MM.1S (cell line): ENCODE measurements around the gene FCER1G.
A peak's percentile ranks its signal among the peaks of the same experiment; 100 is the strongest.

ENCODE experiments used
- DNase-seq: peaks from one replicate; pipeline ENCODE4 v3.0.0-alpha.2; 2015
- H2AFZ ChIP-seq: fragments of 300-600 bp; sonication (generic); 2 replicates; pipeline ENCODE4 v1.6.0; 2016; ENCODE audit warnings: antibody characterized with exemption, low read length
- H3F3A ChIP-seq: fragments of 300-600 bp; sonication (generic); 2 replicates; pipeline ENCODE4 v1.6.1; 2016; ENCODE audit warnings: mild to moderate bottlenecking, antibody characterized with exemption, low read length, moderate library complexity, mixed read lengths; ENCODE audit not compliant: insufficient read depth
- H3K27ac ChIP-seq: fragments of 300-600 bp; sonication (generic); 2 replicates; pipeline ENCODE4 v1.5.1; 2016; ENCODE audit warnings: mild to moderate bottlenecking, low read length
- H3K27me3 ChIP-seq: fragments of 300-600 bp; sonication (generic); replicated peaks from 2 replicates; pipeline ENCODE4 v1.6.0; 2016; ENCODE audit warnings: low read length; ENCODE audit not compliant: insufficient read depth
- H3K36me3 ChIP-seq: fragments of 300-600 bp; sonication (generic); replicated peaks from 2 replicates; pipeline ENCODE4 v1.6.1; 2016; ENCODE audit warnings: mild to moderate bottlenecking, low read length, mixed read lengths; ENCODE audit not compliant: insufficient read depth
- H3K4me1 ChIP-seq: fragments of 300-600 bp; sonication (generic); 2 replicates; pipeline ENCODE4 v1.6.1; 2016; ENCODE audit warnings: low read length, mixed read lengths
- H3K4me2 ChIP-seq: fragments of 300-600 bp; sonication (generic); 2 replicates; pipeline ENCODE4 v1.6.0; 2016; ENCODE audit warnings: low read depth, low read length
- H3K4me3 ChIP-seq: fragments of 300-600 bp; sonication (generic); 2 replicates; pipeline ENCODE4 v1.5.1; 2016; ENCODE audit warnings: low read length, mixed read lengths
- H3K79me2 ChIP-seq: fragments of 300-600 bp; sonication (generic); 2 replicates; pipeline ENCODE4 v1.6.1; 2016; ENCODE audit warnings: mixed run types, low read length, mixed read lengths
- H3K9ac ChIP-seq: fragments of 300-600 bp; sonication (generic); 2 replicates; pipeline ENCODE4 v1.6.1; 2016; ENCODE audit warnings: low read length, mixed read lengths
- H3K9me2 ChIP-seq: fragments of 300-600 bp; sonication (generic); replicated peaks from 2 replicates; pipeline ENCODE4 v1.6.1; 2016; ENCODE audit warnings: mild to moderate bottlenecking, low read length, mixed read lengths; ENCODE audit not compliant: insufficient read depth
- H3K9me3 ChIP-seq: fragments of 300-600 bp; sonication (generic); replicated peaks from 2 replicates; pipeline ENCODE4 v1.6.1; 2016; ENCODE audit warnings: mild to moderate bottlenecking, low read length, mixed read lengths; ENCODE audit not compliant: insufficient read depth
- H4K20me1 ChIP-seq: fragments of 300-600 bp; sonication (generic); 2 replicates; pipeline ENCODE4 v1.6.1; 2016; ENCODE audit warnings: mild to moderate bottlenecking, low read length, moderate library complexity, mixed read lengths; ENCODE audit not compliant: insufficient read depth
- EZH2 ChIP-seq: fragments of 300-600 bp; sonication (generic); optimal IDR thresholded peaks from 2 replicates; pipeline ENCODE3; 2017; ENCODE audit warnings: low read depth, mild to moderate bottlenecking, antibody characterized with exemption, low read length, mixed read lengths
- EZH2phosphoT487 ChIP-seq: fragments of 300-600 bp; sonication (generic); IDR thresholded peaks from 2 replicates; pipeline ENCODE4 v1.6.1; 2018; ENCODE audit warnings: antibody characterized with exemption, low read length
- TF ChIP-seq, protein P1 (sequence below): fragments of 300-600 bp; sonication (generic); IDR thresholded peaks from 2 replicates; pipeline ENCODE4 v1.5.1; 2016; ENCODE audit warnings: antibody characterized with exemption, low read length, mixed read lengths

The FCER1G gene

DNA sequence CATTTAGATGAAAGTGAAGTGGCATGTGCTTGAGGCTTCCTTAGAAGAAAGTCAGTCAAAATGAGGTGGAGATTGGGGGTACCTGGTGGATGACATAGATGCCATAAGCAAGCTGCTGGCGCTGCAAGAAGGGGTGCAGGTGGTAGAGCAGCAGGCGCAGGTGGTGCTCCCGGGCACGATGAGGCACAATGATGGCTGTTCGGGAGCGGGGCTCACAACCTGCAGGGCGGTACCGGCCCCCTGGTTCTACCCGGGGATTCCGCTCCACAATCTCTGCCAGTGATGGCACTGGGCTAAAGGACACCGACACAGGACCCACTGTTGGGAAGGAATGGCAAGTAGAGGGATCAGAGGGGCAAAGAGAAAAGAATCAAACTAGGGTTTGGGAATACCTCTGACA, 40.2 kb upstream of the FCER1G start:
- Histone ChIP-seq H3K9ac (peak overlapping the region; percentile 87; the same call in 1 of the 2 replicates), H4K20me1 (0 out of 2 replicates have a peak, but pooled peaks cover 6% of the 10 kb centered on the region), H3K27ac (peak overlapping the region; percentile 91; the same call in 1 of the 2 replicates), H3K4me3 (peak overlapping the region; percentile 88), H3K4me1 (peaks cover 39% of the 10 kb centered on the region), H3F3A (peaks cover 48% of the 10 kb centered on the region), H3K36me3 (peaks cover 43% of the 10 kb centered on the region), H3K9me2 (no peaks in the 10 kb centered on the region), H3K79me2 (peaks cover 62% of the 10 kb centered on the region), H2AFZ (no peak overlapping the region), H3K27me3 (no peaks in the 10 kb centered on the region), H3K9me3 (no peaks in the 10 kb centered on the region), H3K4me2 (peak overlapping the region; percentile 97)
- TF ChIP-seq, protein P1, sequence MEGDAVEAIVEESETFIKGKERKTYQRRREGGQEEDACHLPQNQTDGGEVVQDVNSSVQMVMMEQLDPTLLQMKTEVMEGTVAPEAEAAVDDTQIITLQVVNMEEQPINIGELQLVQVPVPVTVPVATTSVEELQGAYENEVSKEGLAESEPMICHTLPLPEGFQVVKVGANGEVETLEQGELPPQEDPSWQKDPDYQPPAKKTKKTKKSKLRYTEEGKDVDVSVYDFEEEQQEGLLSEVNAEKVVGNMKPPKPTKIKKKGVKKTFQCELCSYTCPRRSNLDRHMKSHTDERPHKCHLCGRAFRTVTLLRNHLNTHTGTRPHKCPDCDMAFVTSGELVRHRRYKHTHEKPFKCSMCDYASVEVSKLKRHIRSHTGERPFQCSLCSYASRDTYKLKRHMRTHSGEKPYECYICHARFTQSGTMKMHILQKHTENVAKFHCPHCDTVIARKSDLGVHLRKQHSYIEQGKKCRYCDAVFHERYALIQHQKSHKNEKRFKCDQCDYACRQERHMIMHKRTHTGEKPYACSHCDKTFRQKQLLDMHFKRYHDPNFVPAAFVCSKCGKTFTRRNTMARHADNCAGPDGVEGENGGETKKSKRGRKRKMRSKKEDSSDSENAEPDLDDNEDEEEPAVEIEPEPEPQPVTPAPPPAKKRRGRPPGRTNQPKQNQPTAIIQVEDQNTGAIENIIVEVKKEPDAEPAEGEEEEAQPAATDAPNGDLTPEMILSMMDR: no peak
- TF ChIP-seq EZH2phosphoT487 (no peak), EZH2 (no peak)
- DNase-seq: no peak

DNA sequence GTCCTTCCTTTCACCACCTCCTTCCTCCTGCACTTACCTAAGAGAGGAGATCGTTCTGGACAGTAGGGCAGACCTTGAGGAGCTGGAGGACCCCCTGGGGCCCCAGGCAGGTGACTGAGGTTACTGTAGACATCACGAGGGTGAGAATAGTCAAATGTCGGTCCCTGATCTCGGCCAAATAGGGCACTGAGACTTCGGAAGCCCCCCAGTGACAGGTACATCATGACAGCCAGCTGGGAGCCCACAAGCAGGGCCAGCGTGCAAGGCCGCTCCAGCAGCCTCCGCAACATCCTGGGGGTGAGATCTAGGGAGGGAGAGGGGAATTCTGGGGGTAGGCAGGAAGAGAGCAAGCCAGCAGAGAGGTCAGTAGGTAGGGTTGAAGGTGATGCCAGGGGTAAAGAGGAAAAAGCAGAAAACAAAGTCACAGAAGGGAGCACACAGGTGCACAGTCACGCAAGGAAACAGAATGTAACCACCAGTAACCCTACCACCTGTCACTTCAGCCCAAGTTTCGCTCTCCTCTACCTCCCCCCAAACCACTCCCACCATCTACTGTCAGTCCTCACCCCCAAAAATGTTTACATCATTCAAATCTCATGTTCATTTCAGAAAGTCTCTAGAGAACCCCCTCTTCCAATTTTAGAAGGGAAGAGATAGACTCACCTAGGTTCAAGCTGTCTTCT, 39.2 kb upstream of the FCER1G start:
- peak overlapping the region; percentile 91 for H3K27ac ChIP-seq
- H4K20me1 ChIP-seq: 0 out of 2 replicates have a peak, but pooled peaks cover 6% of the 10 kb centered on the region
- no peaks in the 10 kb centered on the region for H3K9me2 ChIP-seq
- H3F3A ChIP-seq: peaks cover 42% of the 10 kb centered on the region
- TF ChIP-seq EZH2: no peak
- TF ChIP-seq, protein P1: no peak
- no peak for TF ChIP-seq EZH2phosphoT487
- peak overlapping the region; percentile 88 for H3K4me3 ChIP-seq
- H3K27me3 ChIP-seq: no peaks in the 10 kb centered on the region
- no peaks in the 10 kb centered on the region for H3K9me3 ChIP-seq
- peak; percentile 93 for DNase-seq
- no peak overlapping the region for H2AFZ ChIP-seq
- peaks cover 44% of the 10 kb centered on the region for H3K4me1 ChIP-seq
- H3K9ac ChIP-seq: peak overlapping the region; percentile 87
- peak overlapping the region; percentile 97 for H3K4me2 ChIP-seq
- peaks cover 62% of the 10 kb centered on the region for H3K79me2 ChIP-seq
- peaks cover 38% of the 10 kb centered on the region for H3K36me3 ChIP-seq

DNA sequence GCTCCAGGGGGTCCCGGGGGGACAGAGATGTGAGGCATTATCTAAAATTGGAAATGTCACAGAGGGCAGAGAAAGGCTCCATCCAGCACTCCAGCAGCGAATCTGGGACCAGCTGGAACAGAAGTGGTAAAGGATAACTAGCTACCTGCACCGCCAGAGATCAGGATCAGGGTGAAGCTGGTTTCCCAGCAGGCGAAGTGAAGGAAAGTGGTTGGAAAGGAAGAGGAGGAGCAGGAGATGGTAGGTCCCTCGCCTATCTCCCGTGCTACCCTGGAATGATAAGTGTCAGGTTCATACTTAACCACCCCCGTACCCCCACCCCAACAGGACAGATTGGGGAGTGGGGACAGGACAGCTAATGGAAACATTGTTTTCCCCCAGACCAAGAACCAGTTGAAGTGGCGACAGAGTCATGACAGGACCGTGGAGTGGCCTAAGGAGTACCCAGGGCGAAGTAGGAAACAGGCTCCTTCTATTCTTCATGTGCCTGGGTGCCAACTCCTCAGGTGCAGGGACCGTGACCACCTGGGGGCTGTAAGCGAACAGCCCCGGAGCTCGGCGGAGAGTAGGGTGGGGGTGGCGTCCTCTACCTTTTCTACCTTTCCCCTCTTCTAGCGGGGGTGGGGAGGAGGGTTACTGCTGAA, 38.5 kb upstream of the FCER1G start:
- Histone ChIP-seq H3K4me1 (peaks cover 49% of the 10 kb centered on the region), H3F3A (peaks cover 37% of the 10 kb centered on the region), H3K36me3 (peaks cover 31% of the 10 kb centered on the region), H3K27me3 (no peaks in the 10 kb centered on the region), H3K9me2 (no peaks in the 10 kb centered on the region), H3K27ac (peak overlapping the region; percentile 91), H3K9me3 (no peaks in the 10 kb centered on the region), H4K20me1 (0 out of 2 replicates have a peak, but pooled peaks cover 6% of the 10 kb centered on the region), H3K4me2 (peak overlapping the region; percentile 97), H3K9ac (peak overlapping the region; percentile 87), H3K4me3 (peak overlapping the region; percentile 88), H3K79me2 (peaks cover 58% of the 10 kb centered on the region), H2AFZ (peak overlapping the region; percentile 46)
- TF ChIP-seq, protein P1: no peak
- TF ChIP-seq EZH2phosphoT487 (no peak), EZH2 (no peak)
- no peak for DNase-seq
